Neural cell (in vitro differentiated cells): ENCODE data around the gene XIAP. TPM values are rescaled to one million over a fixed set of nuclear protein-coding genes. Genes with fewer than 3 reads are reported as not detected.

Source experiments
- H2AFZ ChIP-seq: fragments of 200-600, 300-800 bp; sonication (generic), shearing (Covaris generic); 2 replicates; pipeline ENCODE4 v1.6.0; 2014; ENCODE audit warnings: low read depth, mild to moderate bottlenecking, antibody characterized with exemption, low read length, moderate library complexity
- H3F3A ChIP-seq: fragments of 200-600 bp; shearing (Covaris generic); 2 replicates; pipeline ENCODE4 v1.6.1; 2016; ENCODE audit warnings: mild to moderate bottlenecking, moderate library complexity, mixed read lengths, antibody characterized with exemption, low read length; ENCODE audit not compliant: insufficient read depth, poor library complexity, severe bottlenecking
- H3K27ac ChIP-seq: fragments of 200-600, 300-800 bp; sonication (generic), shearing (Covaris generic); 2 replicates; pipeline ENCODE4 v1.5.1; 2014; ENCODE audit warnings: mild to moderate bottlenecking, low read length, moderate library complexity
- H3K27me3 ChIP-seq: fragments of 300-800, 200-600 bp; sonication (generic), shearing (Covaris generic); 2 replicates; pipeline ENCODE4 v1.6.0; 2014; ENCODE audit warnings: mild to moderate bottlenecking, low read depth, low read length, moderate library complexity; ENCODE audit not compliant: insufficient read depth
- H3K36me3 ChIP-seq: fragments of 300-800, 200-600 bp; sonication (generic), shearing (Covaris generic); 2 replicates; pipeline ENCODE4 v1.5.1; 2014; ENCODE audit warnings: mild to moderate bottlenecking, antibody characterized with exemption, low read length, moderate library complexity; ENCODE audit not compliant: insufficient read depth
- H3K4me2 ChIP-seq: fragments of 300-800, 200-600 bp; sonication (generic), shearing (Covaris generic); 2 replicates; pipeline ENCODE4 v1.6.0; 2014; ENCODE audit warnings: mild to moderate bottlenecking, low read length
- H3K4me3 ChIP-seq: fragments of 300-800, 200-600 bp; sonication (generic), shearing (Covaris generic); 2 replicates; pipeline ENCODE4 v1.5.1; 2014; ENCODE audit warnings: mild to moderate bottlenecking, low read length, moderate library complexity
- H3K79me2 ChIP-seq: fragments of 200-600 bp; shearing (Covaris generic); replicated peaks from 2 replicates; pipeline ENCODE4 v1.6.0; 2014; ENCODE audit warnings: mild to moderate bottlenecking, low read length, moderate library complexity; ENCODE audit not compliant: insufficient read depth
- H3K9ac ChIP-seq: fragments of 300-800, 200-600 bp; sonication (generic), shearing (Covaris generic); 2 replicates; pipeline ENCODE4 v1.6.1; 2016; ENCODE audit warnings: mild to moderate bottlenecking, low read length, mixed read lengths
- H3K9me2 ChIP-seq: fragments of 200-600 bp; shearing (Covaris generic); 2 replicates; pipeline ENCODE4 v1.6.1; 2016; ENCODE audit warnings: mild to moderate bottlenecking, low read length, mixed read lengths; ENCODE audit not compliant: insufficient read depth
- H3K9me3 ChIP-seq: fragments of 200-600, 300-800 bp; sonication (generic), shearing (Covaris generic); 2 replicates; pipeline ENCODE4 v1.6.1; 2016; ENCODE audit warnings: mild to moderate bottlenecking, mixed run types, low read length, moderate library complexity, mixed read lengths
- H4K20me1 ChIP-seq: fragments of 200-600 bp; shearing (Covaris generic); 2 replicates; pipeline ENCODE4 v1.6.1; 2016; ENCODE audit warnings: mild to moderate bottlenecking, mixed run types; ENCODE audit not compliant: insufficient read depth
- CTCF ChIP-seq: fragments of 450-650 bp; IDR thresholded peaks from 2 replicates; pipeline ENCODE4 v1.5.1; 2014; ENCODE audit warnings: antibody characterized with exemption, mild to moderate bottlenecking, moderate library complexity; ENCODE audit not compliant: poor library complexity, severe bottlenecking
- EP300 ChIP-seq: fragments of 450-650 bp; conservative IDR thresholded peaks from 2 replicates; pipeline ENCODE4 v1.6.1; 2014; ENCODE audit warnings: antibody characterized with exemption, mild to moderate bottlenecking, moderate library complexity; ENCODE audit not compliant: poor library complexity, severe bottlenecking
- EZH2 ChIP-seq: fragments of 200-600, 300-800 bp; shearing (Covaris generic), sonication (generic); IDR thresholded peaks from 2 replicates; pipeline ENCODE4 v1.6.1; 2014; ENCODE audit warnings: antibody characterized with exemption, low read length, borderline replicate concordance, mild to moderate bottlenecking; ENCODE audit not compliant: insufficient read depth, poor library complexity, severe bottlenecking
- MXI1 ChIP-seq: fragments of 450-650 bp; conservative IDR thresholded peaks from 2 replicates; pipeline ENCODE4 v1.6.1; 2014; ENCODE audit warnings: antibody characterized with exemption, mild to moderate bottlenecking; ENCODE audit not compliant: poor library complexity, severe bottlenecking
- POLR2AphosphoS5 ChIP-seq: IDR thresholded peaks from 2 replicates; pipeline ENCODE4 v1.6.1; 2012
- RAD21 ChIP-seq: fragments of 450-650 bp; conservative IDR thresholded peaks from 2 replicates; pipeline ENCODE4 v1.6.1; 2014; ENCODE audit warnings: antibody characterized with exemption, mild to moderate bottlenecking, moderate library complexity
- REST ChIP-seq: IDR thresholded peaks from 2 replicates; pipeline ENCODE4 v1.6.1; 2012; ENCODE audit warnings: borderline replicate concordance
- SMC3 ChIP-seq: fragments of 450-650 bp; conservative IDR thresholded peaks from 2 replicates; pipeline ENCODE4 v1.6.1; 2014; ENCODE audit warnings: antibody characterized with exemption, mild to moderate bottlenecking, moderate library complexity; ENCODE audit not compliant: poor library complexity
- TAF1 ChIP-seq: IDR thresholded peaks from 2 replicates; pipeline ENCODE4 v1.6.1; 2012; ENCODE audit warnings: low read depth
- polyA plus RNA-seq: library from polyadenylated mRNA; depleted of rRNA; stranded (reverse); fragments of >200 nt; gene quantifications from 2 replicates; pipeline ENCODE4 v1.2.3, GENCODE V29; 2014

The XIAP gene
- polyA plus RNA-seq, 1 donor from 2014 or later = 26.6 TPM

- Histone ChIP-seq H3K79me2 (no peaks in the 10 kb centered on the region), H3K4me2 (no peak overlapping the region), H3K36me3 (no peaks in the 10 kb centered on the region), H3K4me3 (no peak overlapping the region), H4K20me1 (no peaks in the 10 kb centered on the region), H3K9ac (no peak overlapping the region), H3K9me2 (no peaks in the 10 kb centered on the region), H3F3A (no peaks in the 10 kb centered on the region), H3K27me3 (no peaks in the 10 kb centered on the region), H2AFZ (no peak overlapping the region), H3K9me3 (no peaks in the 10 kb centered on the region), H3K27ac (no peak overlapping the region)
- TF ChIP-seq POLR2AphosphoS5 (no peak), CTCF (no peak), EZH2 (no peak), SMC3 (no peak), REST (no peak), RAD21 (no peak), EP300 (no peak), TAF1 (no peak), MXI1 (no peak)
Observed at GRCh38 chrX:123817288-123817894, 42.5 kb upstream of the XIAP start.

GRCh38 chrX:123818243-123818642, 41.6 kb upstream of the XIAP start:
- Histone ChIP-seq H4K20me1 (no peaks in the 10 kb centered on the region), H3K4me3 (no peak overlapping the region), H3K9me2 (no peaks in the 10 kb centered on the region), H3K79me2 (no peaks in the 10 kb centered on the region), H3K9ac (no peak overlapping the region), H2AFZ (no peak overlapping the region), H3K36me3 (no peaks in the 10 kb centered on the region), H3K27ac (no peak overlapping the region), H3K9me3 (no peaks in the 10 kb centered on the region), H3F3A (no peaks in the 10 kb centered on the region), H3K4me2 (no peak overlapping the region), H3K27me3 (no peaks in the 10 kb centered on the region)
- no peak for TF ChIP-seq TAF1
- no peak for TF ChIP-seq SMC3
- no peak for TF ChIP-seq RAD21
- TF ChIP-seq MXI1 = no peak
- no peak for TF ChIP-seq REST
- TF ChIP-seq POLR2AphosphoS5 = no peak
- no peak for TF ChIP-seq CTCF
- no peak for TF ChIP-seq EZH2
- no peak for TF ChIP-seq EP300
